K562 (cell line): ENCODE results near the gene ENKUR. TPM values are rescaled to one million over a fixed set of nuclear protein-coding genes. Genes with fewer than 3 reads are reported as not detected.

Source experiments
- ATAC-seq: fragments of 200-7000 bp; cut with Tn5 transposase; 3 replicates; pipeline ENCODE4 v1.9.1; 2020; ENCODE audit warnings: moderate library complexity
- BruUV-seq: library from RNA; stranded (reverse); fragments of 400-500 nt; replicated peaks from 2 replicates; lab custom pipeline; 2021; lab: Mats Ljungman, UMichigan
- CTCF ChIA-PET: fragments of 300-600 bp; formaldehyde crosslinking; extraction: SDS; loops from one replicate; lab custom pipeline; 2021; ENCODE audit warnings: low intra/inter-chr PET ratio; lab: Yijun Ruan, JAX
- POLR2A ChIA-PET: fragments of 300-600, 350-650 bp; sonication (Branson Sonifier 250); formaldehyde crosslinking; extraction: SDS; loops from one replicate; lab custom pipeline; 2021; ENCODE audit warnings: antibody characterized with exemption, inconsistent platforms; lab: Yijun Ruan, JAX
- DNase-seq, 4 experiments: peaks; one replicate each; pipeline versions ENCODE4 v3.0.0 to v3.0.0-alpha.2; 2011 to 2018; ENCODE audit warnings: low spot score in 3 of 4, mixed read lengths in 3 of 4; ENCODE audit errors: extremely low read depth in 1 of 4
- FAIRE-seq: peaks from 2 replicates; lab custom pipeline; 2011; peaks lifted over from hg19 to GRCh38; lab: Jason Lieb, UNC
- H2AFZ ChIP-seq: 2 replicates; pipeline ENCODE4 v1.6.0; 2011; ENCODE audit warnings: low read depth, low read length, control low read depth, inconsistent platforms
- H3K27ac ChIP-seq: fragments of 200-600 bp; 3 replicates; pipeline ENCODE4 v1.8.0; 2011; ENCODE audit warnings: low read depth, mild to moderate bottlenecking, control low read depth, inconsistent platforms, low read length, moderate library complexity, mixed read lengths; ENCODE audit errors: extremely low read depth
- H3K27me3 ChIP-seq, 2 experiments: fragments of 300-600 bp in 1 of 2; 2 replicates in 1 of 2; 3 replicates in 1 of 2; pipeline versions ENCODE4 v1.6.0 to v1.8.0; 2011; ENCODE audit warnings: inconsistent platforms in 2 of 2, low read length in 2 of 2, mild to moderate bottlenecking in 1 of 2, mixed read lengths in 1 of 2, moderate library complexity in 1 of 2; ENCODE audit not compliant: control insufficient read depth in 2 of 2, insufficient read depth in 2 of 2
- H3K36me3 ChIP-seq: fragments of 300-600 bp; 3 replicates; pipeline ENCODE4 v1.8.0; 2011; ENCODE audit warnings: mild to moderate bottlenecking, low read length, inconsistent platforms; ENCODE audit not compliant: control insufficient read depth, insufficient read depth
- H3K4me1 ChIP-seq, 2 experiments: fragments of 200-600 bp in 1 of 2; replicated peaks in 1 of 2; 2 replicates in 1 of 2; 3 replicates in 1 of 2; pipeline versions ENCODE4 v1.5.1 to v1.8.0; 2011; ENCODE audit warnings: inconsistent platforms in 2 of 2, low read length in 2 of 2, mild to moderate bottlenecking in 1 of 2, mixed read lengths in 1 of 2, moderate library complexity in 1 of 2; ENCODE audit not compliant: control insufficient read depth in 2 of 2, insufficient read depth in 2 of 2
- H3K4me2 ChIP-seq: 2 replicates; pipeline ENCODE4 v1.6.1; 2011; ENCODE audit warnings: low read length, control low read depth, inconsistent platforms, mixed read lengths; ENCODE audit not compliant: insufficient read depth
- H3K4me3 ChIP-seq: fragments of 200-600 bp; sonication (generic), shearing (Covaris generic); 2 replicates; pipeline ENCODE4 v1.5.1; 2016; ENCODE audit warnings: control low read depth, inconsistent platforms
- H3K79me2 ChIP-seq: fragments of 200-600 bp; 3 replicates; pipeline ENCODE4 v1.8.0; 2011; ENCODE audit warnings: low read length, inconsistent platforms; ENCODE audit not compliant: control insufficient read depth, insufficient read depth
- H3K9ac ChIP-seq, 2 experiments: 2 replicates each; pipeline versions ENCODE4 v1.6.0 to v1.6.1; 2011; ENCODE audit warnings: low read depth in 2 of 2, low read length in 2 of 2, control low read depth in 1 of 2, inconsistent platforms in 1 of 2, mild to moderate bottlenecking in 1 of 2, mixed read lengths in 1 of 2; ENCODE audit not compliant: insufficient read depth in 1 of 2
- H3K9me1 ChIP-seq: one replicate; pipeline ENCODE4 v1.6.0; 2011; ENCODE audit warnings: inconsistent platforms, mild to moderate bottlenecking, low read length, moderate library complexity; ENCODE audit not compliant: control insufficient read depth, insufficient read depth
- H3K9me3 ChIP-seq: replicated peaks from 2 replicates; pipeline ENCODE4 v1.5.1; 2011; ENCODE audit warnings: low read depth, low read length, inconsistent platforms; ENCODE audit not compliant: control insufficient read depth, insufficient read depth
- H4K20me1 ChIP-seq: replicated peaks from 2 replicates; pipeline ENCODE4 v1.6.1; 2011; ENCODE audit warnings: low read length, inconsistent platforms, mixed read lengths; ENCODE audit not compliant: control insufficient read depth, insufficient read depth
- CEBPB ChIP-seq: fragments of 450-650 bp; IDR thresholded peaks from 2 replicates; pipeline ENCODE4 v1.6.1; 2016; ENCODE audit warnings: missing genetic modification characterization, missing compliant biosample characterization
- MEIS2 ChIP-seq: fragments of 450-650 bp; IDR thresholded peaks from 2 replicates; pipeline ENCODE4 v1.6.1; 2014; ENCODE audit warnings: mild to moderate bottlenecking; ENCODE audit not compliant: partially characterized antibody
- NCOR1 ChIP-seq: fragments of 450-650 bp; IDR thresholded peaks from 2 replicates; pipeline ENCODE4 v1.6.1; 2016; ENCODE audit warnings: mild to moderate bottlenecking, moderate library complexity
- NEUROD1 ChIP-seq: fragments of 150-350 bp; IDR thresholded peaks from 2 replicates; pipeline ENCODE4 v1.6.1; 2014; ENCODE audit warnings: borderline replicate concordance, low read length, low read depth; ENCODE audit not compliant: partially characterized antibody
- POLR2G ChIP-seq: fragments of 200-400 bp; formaldehyde crosslinking; IDR thresholded peaks from 2 replicates; pipeline ENCODE4 v1.6.1; 2017; ENCODE audit warnings: low read depth, mild to moderate bottlenecking, antibody characterized with exemption, low read length, moderate library complexity
- WGBS: fragments of 100-300 bp; shearing (Covaris generic); methylation state at CpG from one replicate; pipeline ENCODE4 v1.1.6; 2016; ENCODE audit warnings: low coverage, mixed read lengths; ENCODE audit not compliant: insufficient coverage; ENCODE audit errors: missing lambda C conversion rate; 5-methylcytosine and 5-hydroxymethylcytosine counted together
- in situ Hi-C: fragments of 300-500 bp; cut with MboI; formaldehyde crosslinking; loops from 4 replicates; pipeline ENCODE4 v1.15.0; 2018; ENCODE audit warnings: inconsistent platforms, mixed read lengths
- intact Hi-C: fragments of 100-400 bp; cut with micrococcal nuclease; formaldehyde crosslinking; loops from 2 replicates; pipeline ENCODE4 v1.14.2; 2022
- polyA plus RNA-seq, 8 experiments: library from polyadenylated mRNA; depleted of rRNA in 4 of 8; stranded (reverse) in 5 of 8; unstranded in 3 of 8; fragments of >200 nt; fragmentation: Nextera tagmentation in 2 of 8; fragmentation: Illumina TruSeq in 1 of 8; extraction: Ambion mirVana in 2 of 8; extraction: Trizol in 1 of 8; gene quantifications; 2 replicates each; pipeline versions ENCODE4 v1.2.1 to v1.2.3, GENCODE V29; 2011 to 2014; ENCODE audit warnings: inconsistent platforms in 1 of 8, missing spikeins in 1 of 8
- total RNA-seq, 7 experiments: library from RNA; depleted of rRNA in 6 of 7; stranded (reverse); fragments of >200 nt in 6 of 7; fragmentation: Illumina TruSeq in 2 of 7; extraction: Trizol in 2 of 7; gene quantifications; 2 replicates each; pipeline versions ENCODE4 v1.2.1 to v1.2.3, GENCODE V29; 2011 to 2021; ENCODE audit warnings: low replicate concordance in 1 of 7

ENKUR gene
- total and polyA plus RNA-seq, 9 of the 15 experiments (the other 6 are each of a cell fraction or from before 2014, with no cell fraction given), result 0.06 to 0.46 (median 0.20) TPM

GRCh38 chr10:25038325-25038724 lies 22.4 kb upstream of the ENKUR start:
- ATAC-seq, result no peak
- Histone ChIP-seq H3K27me3 (no peaks in the 10 kb centered on the region), H3K79me2 (no peaks in the 10 kb centered on the region), H3K4me3 (no peak overlapping the region), H3K27ac (no peak overlapping the region), H3K4me1 (peaks cover 6 to 8% of the 10 kb centered on the region in 2 experiments; a peak in 3 of 5 replicates), H3K9me3 (no peaks in the 10 kb centered on the region), H3K9ac (no peak overlapping the region), H3K9me1 (no peaks in the 10 kb centered on the region), H3K4me2 (no peak overlapping the region), H3K36me3 (no peaks in the 10 kb centered on the region), H4K20me1 (no peaks in the 10 kb centered on the region), H2AFZ (no peak overlapping the region)
- no peak for FAIRE-seq
- BruUV-seq, result no TSS peak
- POLR2A ChIA-PET, result no interaction called here
- TF ChIP-seq POLR2G, result no peak
- WGBS, result 23% methylated on average over 2 of the region's 2 CpGs
- in situ Hi-C loops (no loop called here), intact Hi-C loops (no loop called here)
- CTCF ChIA-PET, result no interaction called here
- DNase-seq, result no peak

GRCh38 chr10:25036381-25036780 lies 20.4 kb upstream of the ENKUR start:
- H3K4me2 ChIP-seq, result no peak overlapping the region
- no peak overlapping the region for H3K27ac ChIP-seq
- CTCF ChIA-PET, result no interaction called here
- POLR2A ChIA-PET, result no interaction called here
- intact Hi-C loops (no loop called here), in situ Hi-C loops (no loop called here)
- no peaks in the 10 kb centered on the region for H3K9me3 ChIP-seq
- DNase-seq (no peak), ATAC-seq (peak; percentile 32; the same call in 1 of the 3 replicates)
- H3K4me3 ChIP-seq, result no peak overlapping the region
- peak overlapping the region; percentile 46 for H2AFZ ChIP-seq
- 60% methylated on average over 3 of the region's 3 CpGs for WGBS
- H3K4me1 ChIP-seq, result peaks cover 6 to 8% of the 10 kb centered on the region in 2 experiments; a peak in 3 of 5 replicates
- BruUV-seq, result no TSS peak
- no peak for TF ChIP-seq CEBPB (tag)
- TF ChIP-seq MEIS2, result peak; percentile 5
- TF ChIP-seq NEUROD1, result no peak
- TF ChIP-seq NCOR1, result no peak
- TF ChIP-seq, all 486 proteins: peak for 1
- Histone ChIP-seq H3K36me3 (no peaks in the 10 kb centered on the region), H3K9me1 (no peaks in the 10 kb centered on the region), H3K79me2 (no peaks in the 10 kb centered on the region), H3K27me3 (no peaks in the 10 kb centered on the region), H3K9ac (no peak overlapping the region), H4K20me1 (no peaks in the 10 kb centered on the region)
- no peak for FAIRE-seq
